Effector CD8-positive, alpha-beta T cell (primary cell): ENCODE results near the gene GRIK5.
"Not testable (repeated sequence)": the region's sequence is repeated elsewhere in the genome, so short reads cannot be mapped to it uniquely, and the experiment has no call there.

Source experiments
- DNase-seq: peaks from one replicate; lab custom pipeline; 2025; lab: John Stamatoyannopoulos, UW
- total RNA-seq, 4 experiments: gene quantifications; one replicate each; lab custom pipeline; 2026; lab: John Stamatoyannopoulos, UW

The GRIK5 gene, protein sequence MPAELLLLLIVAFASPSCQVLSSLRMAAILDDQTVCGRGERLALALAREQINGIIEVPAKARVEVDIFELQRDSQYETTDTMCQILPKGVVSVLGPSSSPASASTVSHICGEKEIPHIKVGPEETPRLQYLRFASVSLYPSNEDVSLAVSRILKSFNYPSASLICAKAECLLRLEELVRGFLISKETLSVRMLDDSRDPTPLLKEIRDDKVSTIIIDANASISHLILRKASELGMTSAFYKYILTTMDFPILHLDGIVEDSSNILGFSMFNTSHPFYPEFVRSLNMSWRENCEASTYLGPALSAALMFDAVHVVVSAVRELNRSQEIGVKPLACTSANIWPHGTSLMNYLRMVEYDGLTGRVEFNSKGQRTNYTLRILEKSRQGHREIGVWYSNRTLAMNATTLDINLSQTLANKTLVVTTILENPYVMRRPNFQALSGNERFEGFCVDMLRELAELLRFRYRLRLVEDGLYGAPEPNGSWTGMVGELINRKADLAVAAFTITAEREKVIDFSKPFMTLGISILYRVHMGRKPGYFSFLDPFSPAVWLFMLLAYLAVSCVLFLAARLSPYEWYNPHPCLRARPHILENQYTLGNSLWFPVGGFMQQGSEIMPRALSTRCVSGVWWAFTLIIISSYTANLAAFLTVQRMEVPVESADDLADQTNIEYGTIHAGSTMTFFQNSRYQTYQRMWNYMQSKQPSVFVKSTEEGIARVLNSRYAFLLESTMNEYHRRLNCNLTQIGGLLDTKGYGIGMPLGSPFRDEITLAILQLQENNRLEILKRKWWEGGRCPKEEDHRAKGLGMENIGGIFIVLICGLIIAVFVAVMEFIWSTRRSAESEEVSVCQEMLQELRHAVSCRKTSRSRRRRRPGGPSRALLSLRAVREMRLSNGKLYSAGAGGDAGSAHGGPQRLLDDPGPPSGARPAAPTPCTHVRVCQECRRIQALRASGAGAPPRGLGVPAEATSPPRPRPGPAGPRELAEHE
- 0 to 0.39 (median 0.13) reads per million in 4 experiments for total RNA-seq

DNA sequence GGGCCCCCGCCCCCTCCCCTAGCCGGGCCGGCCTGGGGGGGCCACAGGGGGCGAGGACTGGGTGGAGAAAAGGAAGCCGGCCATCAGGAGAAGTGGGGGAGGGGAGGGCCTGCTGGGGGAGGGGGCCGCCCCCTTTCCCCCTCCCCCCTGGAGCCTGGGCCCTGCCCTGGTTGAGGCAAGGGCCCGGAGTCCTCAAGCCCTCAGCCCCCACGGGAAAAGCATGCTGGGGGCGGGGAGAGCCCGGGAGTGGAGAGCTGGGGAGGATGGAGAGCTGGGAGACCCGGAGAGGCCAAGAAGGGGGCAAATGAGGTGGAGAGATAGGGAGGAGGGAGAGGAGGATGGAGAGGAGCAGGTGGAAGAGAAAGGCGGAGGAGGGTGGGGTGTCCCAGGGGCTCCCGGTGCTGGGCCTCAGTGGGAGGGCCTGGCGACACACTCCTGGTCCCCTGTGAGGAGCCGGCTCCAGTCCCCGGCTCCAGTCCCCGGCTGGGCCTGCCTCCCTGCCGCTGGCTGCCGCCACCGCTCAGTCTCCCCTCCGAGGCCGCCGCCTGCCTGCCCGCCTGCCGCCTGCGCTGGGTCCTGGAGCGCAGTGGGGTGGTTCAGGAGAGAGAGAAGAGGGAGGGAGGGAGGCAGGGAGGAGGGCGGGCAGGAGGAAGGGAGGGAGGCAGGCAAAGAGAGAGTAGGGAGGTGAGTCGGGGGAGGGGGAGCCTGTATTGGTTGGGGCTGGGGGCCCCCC is at the start of gene GRIK5:
Gene GRIK5 (minus strand): TSS at position 588 of the 733 bp plus-strand sequence. CDS start 4,436 bp downstream, outside the sequence.
- no peak for DNase-seq

DNA sequence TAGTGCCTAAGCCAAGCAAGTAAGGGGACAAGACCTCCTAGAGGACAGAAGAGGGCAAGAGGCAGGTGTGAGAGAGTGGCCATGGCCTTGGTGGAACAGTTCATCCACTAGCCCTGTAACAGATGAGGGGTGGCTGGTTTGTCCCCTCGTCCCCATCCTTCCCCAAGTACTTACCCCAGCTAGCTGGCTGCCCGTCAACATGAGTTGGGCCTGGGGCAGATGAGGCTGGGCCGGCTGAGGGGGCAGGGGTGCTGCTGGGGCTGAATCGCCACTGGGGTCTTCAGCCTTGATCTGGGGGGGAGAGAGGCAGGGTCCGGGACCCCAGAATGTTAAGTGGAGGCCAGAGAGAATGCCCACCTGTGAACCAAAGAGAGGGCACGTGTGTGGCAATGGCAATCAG is 47.1 kb upstream of the GRIK5 start:
- no peak for DNase-seq

DNA sequence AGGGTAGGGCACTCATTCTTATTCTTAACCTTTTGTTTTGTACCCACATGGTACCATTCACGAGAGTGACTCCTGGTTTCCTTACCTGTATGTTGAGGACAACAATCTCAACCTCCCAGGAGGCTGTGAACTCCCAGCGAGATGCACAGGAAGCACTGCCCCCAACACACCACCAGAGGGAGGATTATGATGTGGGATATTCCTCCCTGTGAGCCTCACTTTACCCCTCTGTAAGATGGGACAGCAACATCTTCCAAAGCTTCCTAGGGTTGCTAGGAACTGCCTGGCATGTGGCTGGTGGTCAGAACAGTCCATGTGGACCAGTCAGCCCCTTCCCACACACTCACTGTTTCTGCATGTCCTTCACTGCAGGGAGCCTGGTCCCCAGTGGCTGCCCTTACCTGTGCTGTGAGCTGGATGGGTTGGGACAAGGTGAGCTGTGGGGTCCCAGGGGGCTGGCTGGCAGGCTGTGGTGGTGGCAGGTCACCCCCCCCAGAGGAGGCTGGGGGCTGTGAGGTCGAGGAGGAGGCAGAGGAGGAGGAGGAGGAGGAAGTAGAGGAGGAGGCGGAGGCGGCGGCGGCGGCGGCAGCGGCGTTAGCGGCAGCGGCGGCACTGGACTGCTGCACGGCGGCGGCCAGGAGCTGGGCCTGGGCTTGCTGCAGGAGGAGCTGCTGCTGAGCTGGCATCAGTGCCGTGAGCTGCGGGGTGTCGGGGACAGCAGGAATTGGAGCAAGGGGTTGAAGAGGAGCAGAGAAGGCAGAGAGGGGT is 46.5 kb upstream of the GRIK5 start:
- DNase-seq = no peak

DNA sequence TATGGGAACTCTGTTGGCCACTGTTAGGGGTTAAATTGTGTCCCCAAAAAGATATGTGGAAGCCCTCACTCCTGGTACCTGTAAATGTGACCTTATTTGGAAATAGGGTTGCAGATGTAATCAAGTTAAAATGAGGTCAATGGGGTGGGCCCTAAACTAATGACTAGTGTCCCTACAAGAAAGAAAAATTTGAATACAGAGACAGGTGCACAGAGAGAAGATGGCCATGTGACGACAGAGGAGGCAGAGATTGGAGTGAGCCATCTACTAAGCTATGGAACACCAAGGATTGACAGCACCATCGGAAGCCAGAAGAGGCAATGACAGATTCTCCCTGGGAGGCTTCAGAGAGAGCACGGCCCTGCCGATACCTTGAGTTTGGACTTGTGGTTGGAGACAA is 45.7 kb upstream of the GRIK5 start:
- no peak for DNase-seq

DNA sequence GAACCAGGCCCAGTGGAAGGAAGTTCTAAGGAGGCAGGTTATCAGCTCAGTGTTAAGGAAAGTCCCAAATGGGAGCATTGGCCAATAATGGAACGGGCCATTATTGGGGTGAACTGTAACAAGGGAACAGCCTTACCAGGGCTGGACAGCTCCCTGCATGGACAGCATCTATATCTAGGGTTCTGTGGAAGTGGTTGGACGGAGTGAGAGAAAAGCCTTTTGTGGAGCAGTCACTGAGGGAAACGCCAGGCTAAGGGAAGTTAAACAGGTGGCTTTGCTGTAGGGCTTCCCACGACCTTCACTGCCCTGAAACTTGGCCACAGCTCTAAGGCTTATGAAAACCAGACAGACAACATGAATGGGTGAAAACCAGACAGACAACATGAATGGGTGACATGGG is 45.2 kb upstream of the GRIK5 start:
- no peak for DNase-seq

DNA sequence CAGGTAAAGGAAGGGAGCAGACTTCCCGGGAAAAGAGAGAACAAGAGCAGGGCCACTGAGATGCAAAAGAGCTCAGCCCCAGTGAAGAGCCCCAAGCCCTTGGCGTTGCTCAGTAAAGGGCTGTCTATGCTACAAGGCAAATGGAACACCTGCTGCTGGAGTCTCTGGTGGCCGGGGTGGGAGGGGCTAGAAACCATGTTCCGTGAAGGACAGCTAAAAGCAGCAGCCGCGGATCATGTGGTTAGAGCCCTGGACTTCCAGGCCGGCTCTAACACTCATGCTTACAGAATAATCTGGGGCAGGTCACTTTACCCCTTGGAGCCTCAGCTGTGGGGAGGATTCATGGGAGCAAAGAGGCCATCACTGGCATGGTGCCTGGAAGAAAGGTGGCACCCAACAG is 44.4 kb upstream of the GRIK5 start:
- DNase-seq = no peak

DNA sequence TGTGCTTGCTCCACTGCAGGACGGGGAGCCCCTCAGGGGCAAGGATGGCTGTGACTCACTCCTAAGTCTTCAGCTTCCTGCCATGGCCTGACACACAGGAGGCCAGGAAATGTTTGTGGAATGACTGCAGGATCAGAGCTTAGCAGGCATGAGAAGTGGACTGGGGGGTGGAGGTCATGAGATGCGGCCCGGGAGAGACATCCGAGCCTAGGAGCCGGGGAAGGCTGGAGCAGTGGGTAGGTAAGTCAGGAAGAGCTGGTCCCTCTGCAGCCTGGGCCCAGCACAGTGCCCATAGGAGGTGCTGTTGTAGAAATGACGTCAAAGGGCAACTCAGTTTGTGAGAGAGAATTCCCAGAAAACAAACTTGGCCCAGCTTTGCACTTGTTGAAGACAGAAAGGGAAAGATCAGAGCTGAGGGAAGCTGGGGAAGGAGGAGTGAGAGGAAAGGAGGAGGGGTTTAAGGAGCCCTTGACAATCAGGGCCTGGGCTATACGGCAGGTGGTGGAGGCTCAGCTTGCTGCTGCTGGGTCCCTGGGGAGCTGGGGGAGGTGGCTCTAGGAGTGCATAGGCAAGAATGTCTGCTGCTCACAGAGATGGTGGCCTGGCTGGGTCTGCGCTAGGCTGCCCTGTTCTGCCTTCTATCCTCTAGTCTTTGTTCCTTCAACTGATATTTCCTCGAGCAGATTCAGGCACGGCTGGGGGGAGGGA is 43.8 kb upstream of the GRIK5 start:
- no peak for DNase-seq

DNA sequence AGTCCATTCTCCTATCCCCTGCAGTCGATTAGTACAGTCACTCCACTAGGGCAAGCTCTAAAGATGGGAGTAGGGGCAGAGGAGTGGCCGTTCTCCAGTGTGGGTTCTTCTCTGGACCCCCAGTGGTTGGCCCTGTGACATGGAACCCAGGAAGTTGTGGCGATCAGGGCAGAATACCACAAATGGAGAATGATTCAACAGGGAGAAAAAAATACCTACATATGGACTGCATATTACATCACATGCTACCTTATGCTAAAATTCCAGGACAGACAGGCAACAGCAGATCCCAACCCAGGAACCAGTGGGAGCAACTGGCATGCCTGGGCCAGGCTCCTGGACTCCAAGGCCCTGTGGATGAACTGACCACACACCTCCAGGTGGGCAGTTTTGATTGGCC is 41.8 kb upstream of the GRIK5 start:
- DNase-seq = no peak

DNA sequence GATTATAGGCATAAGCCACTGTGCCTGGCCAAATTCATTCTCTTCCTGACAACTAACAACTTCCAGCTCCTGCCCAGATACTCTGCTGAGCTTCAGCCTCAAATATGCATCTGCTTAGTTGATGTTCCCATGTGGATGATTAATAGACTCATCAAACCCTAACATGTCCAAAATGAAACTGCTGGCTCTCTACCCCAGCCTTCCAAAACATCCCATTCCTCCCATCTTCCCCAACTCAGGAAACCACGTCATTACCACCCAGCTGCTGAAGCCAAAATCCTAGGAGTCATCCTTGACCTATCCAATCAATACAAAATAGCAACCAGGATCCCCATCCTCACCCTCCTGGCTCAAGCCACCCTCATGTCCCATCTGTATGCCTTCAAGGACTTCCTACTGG is 41.4 kb upstream of the GRIK5 start:
- DNase-seq = no peak

DNA sequence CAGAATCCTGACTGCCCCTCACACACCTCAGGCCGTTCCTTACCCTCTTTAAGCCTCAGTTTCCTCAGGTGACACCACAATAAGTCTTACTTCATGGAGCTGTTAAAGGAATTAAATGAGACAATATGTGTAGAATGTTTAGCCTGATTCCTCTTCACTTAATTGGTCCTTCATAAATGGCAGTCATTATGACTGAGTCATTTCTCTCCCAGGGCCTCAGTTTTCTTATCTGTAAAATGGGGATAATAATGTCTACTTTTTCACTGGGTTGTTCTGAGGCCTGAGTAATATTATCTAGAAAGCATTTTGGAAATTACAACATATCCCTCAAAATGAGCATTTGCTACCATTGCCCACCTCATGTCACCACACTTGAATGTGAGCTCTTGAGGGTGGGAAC is 40.7 kb upstream of the GRIK5 start:
- no peak for DNase-seq

DNA sequence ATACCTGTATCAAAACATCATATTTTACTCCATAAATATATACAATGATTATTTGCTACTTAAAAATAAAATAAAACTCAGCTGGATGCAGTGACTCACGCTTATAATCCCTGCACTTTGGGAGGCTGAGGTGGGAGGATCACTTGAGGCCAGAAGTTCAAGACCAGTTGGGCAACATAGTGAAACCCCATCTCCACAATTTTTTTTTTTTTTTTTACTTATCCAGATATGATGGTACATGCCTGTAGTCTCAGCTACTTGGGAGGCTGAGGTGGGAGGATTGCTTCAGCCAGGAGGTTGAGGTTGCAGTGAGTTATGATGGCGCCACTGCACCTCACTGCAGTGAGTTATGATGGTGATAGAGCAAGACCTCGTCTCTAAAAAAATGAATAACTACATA is 39.9 kb upstream of the GRIK5 start:
- DNase-seq = no peak

DNA sequence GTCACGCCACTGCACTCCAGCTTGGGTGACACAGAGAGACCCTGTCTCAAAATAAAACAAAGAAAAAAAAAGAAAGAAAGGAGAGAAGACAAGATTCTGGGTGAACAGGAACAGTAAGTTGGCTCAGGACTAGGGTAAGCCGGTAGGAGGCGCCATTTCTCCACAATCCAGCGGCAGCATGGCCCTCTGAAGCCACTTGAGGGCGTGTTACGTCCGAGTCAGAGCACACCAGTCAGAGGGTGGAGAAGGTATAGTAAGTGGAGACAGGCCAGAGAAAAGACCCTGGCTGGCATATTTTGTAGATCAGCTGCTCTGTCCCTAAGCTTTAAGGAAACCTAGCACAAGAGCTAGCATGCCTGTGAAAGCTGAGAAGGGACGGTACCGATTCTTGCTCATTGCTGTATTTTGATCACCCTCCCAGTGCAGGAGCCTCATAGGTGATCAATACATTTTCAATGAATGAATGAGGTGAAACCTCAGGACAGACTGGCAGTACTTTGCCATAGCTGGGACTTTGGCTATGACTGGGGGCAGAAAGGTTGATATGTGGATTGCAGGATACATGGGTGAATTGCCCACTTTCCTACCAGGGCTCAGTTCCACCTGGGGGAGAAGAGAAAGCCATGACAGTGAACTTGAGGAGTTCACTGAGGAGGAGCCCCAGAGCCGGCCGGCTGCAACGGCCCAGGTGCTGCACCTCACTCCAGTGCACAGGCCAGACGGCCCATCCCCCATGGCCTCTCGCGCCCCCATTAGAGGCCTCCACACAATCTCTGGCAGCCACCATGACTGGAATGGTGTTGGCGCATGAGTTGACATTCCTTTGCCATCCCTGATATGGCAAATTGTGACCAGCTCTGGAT is 38.8 kb upstream of the GRIK5 start:
- peak; percentile 77 for DNase-seq

DNA sequence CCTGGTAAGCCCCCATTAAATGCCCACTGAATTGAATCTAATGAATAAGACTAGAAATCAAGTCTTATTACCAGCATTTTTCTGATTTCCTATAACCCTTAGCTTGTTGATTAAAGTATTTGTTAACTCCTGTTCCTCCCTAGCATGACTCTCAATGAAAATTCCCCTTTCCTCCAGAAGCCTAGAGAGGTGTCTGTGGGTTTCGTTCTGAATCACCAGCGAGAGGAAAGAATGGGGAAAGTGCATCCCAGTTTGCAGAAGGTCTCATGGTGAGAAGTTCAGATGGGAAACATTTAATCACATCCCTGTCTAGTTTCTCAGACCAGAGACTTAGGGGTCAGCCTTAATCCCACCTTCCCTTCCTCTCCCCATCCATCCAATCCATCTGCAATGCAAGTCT is 35.4 kb upstream of the GRIK5 start:
- DNase-seq = no peak

DNA sequence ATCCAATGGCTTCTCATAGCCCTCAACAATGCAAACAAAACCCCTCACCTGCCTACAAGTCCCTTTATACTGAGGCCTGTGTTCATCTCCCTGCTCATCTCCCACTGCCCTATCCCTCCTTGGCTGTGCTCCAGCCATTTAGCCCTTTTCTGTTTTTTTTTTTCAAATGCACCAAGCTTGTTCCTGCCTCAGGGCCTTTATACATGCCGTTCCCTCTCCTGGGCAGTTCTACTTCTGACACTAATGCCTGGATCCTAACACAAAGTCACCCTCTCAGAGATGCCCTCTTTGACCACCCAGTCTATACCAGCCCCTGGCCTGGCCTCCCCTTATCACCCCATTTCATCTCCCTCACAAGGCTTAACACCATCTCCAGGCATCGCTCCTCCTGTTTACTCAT is 32.9 kb upstream of the GRIK5 start:
- DNase-seq = no peak

DNA sequence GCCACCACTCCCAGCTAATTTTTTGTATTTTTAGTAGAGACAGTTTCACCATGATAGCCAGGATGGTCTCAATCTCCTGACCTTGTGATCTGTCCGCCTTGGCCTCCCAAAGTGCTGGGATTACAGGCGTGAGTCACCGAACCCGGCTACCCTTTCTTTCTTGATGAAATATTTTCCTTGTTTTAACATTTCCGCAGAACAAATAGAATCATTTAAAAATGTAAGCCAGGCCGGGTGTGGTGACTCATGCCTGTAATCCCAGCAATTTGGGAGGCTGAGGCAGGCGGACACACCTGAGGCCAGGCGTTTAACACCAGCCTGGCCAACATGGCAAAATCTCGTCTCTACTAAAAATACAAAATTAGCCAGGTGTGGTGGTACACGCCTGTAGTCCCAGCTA is 30.2 kb upstream of the GRIK5 start:
- not testable (repeated sequence) for DNase-seq

DNA sequence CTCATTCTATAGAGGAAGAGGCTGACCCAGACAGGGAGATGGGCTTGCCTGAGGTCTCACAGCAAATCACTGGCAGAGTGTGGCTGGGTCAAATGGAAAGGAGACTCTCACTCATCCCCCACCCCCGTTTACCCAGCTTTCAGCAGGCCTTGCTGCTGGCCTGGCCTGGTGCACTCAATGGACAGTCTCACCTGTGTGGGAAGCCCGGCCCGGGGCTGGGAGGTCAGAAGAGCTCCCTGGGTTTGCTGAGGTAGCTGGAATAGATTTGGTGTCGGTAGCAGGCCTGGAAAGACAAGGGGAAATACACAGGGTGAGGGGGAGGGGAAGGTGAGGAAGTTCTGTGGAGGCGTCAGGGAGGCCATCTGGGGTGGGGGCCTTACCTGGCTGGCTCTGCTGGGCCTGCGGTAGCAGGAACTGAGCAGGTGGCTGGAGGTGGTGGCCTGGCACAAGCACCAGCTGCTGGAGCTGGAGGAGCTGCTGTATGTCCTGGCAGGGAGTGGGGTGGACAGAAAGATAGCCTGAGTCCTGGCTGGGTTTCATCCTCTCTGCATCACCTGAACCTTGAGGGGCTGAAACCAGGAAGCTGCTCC is 29.4 kb upstream of the GRIK5 start:
- DNase-seq = no peak

DNA sequence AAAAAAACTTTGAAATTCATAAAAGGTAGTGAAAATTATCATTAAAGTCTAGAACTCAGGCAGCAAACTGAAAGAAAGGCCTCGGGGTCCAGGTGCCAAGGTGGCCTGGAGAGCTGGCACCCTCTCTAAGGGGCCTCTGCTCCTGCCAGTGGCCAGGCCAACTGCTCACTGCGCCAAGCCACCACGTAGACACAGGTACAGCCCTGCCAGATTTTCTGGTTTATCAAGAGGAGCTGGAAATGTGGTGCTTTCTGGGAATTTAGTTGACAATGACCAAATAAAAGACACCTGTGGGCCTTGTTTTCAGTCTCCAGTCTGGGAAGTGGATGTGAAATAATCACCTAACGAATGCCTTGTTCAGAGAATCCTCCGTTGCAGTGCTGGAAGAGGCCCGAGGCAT is 28.8 kb upstream of the GRIK5 start:
- DNase-seq = no peak

DNA sequence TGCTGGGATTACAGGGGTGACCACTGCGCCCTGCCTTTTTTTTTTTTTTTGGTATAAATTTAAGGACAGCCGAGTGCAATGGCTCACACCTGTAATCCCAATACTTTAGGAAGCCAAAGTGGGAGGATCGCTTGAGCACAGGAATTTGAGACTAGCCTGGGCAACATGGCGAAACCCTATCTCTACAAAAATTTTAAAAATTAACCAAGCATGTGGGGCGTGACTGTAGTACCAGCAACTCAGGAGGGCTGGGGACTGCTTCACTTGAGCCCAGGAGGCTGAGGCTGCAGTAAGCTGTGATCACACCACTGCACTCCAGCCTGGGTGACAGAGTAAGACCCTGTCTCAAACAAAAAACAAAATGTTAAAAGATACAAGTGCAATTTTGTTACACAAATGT is 27.5 kb upstream of the GRIK5 start:
- no peak for DNase-seq

DNA sequence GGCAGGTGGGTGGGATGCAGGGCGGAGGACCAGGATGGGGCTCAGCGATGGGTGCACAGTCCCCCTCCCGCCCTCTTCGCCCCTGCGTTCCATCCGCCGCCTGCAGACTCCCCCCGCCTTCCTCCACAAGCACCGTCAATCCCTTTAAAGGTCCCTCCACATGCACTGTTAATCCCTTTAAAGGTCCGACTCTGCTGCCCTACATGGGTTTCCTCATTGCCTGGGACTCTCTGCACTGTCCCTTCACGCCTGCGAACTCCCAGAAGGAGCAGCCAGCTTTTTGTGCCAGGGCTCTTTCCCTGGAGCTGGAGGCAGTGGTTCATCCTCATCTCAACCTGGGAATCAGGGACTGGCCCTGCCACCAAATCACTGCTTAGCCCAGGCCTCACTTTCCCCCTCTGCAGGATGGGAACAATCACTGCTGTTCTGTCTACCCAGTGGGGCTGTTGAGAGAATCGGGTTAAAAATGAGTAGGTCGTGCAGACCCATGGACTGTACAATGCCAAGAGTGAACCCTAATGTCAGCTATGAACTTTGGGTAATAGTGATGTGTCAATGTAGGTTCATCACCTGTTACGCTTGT is 26.3 kb upstream of the GRIK5 start:
- no peak for DNase-seq
